ENCODE results near the gene SEMA4G.

DNA sequence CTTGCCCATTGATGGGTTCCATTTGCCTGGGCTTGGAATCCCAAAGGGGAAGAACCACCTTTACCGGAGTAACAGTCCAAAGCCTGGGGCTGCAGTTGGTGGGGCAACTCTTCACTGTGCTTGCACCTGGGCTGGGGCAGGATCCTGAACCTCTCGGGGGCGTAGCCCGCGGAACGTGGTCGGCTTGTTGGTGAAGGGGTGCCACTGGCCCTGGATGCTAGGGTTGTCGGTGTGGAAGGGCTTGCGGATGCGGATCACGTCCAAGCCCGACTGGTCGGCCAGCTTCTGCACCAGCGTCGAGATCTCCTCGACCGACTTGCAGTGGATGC, 17.3 kb downstream of the SEMA4G start:
- no peak for TF ChIP-seq POLR2A (IDR thresholded peaks at IDR 0.05; ENCODE audit: low read depth, low read length)
- no peak for TF ChIP-seq POLR2AphosphoS5 (IDR thresholded peaks at IDR 0.05; ENCODE audit: low read depth, low read length)
- TF ChIP-seq TAF1 (IDR thresholded peaks at IDR 0.05; ENCODE audit: borderline replicate concordance, low read depth, low read length), result no peak

All from GM12892 (cell line).